ENCODE measurements around the gene APOL5.

APOL5 gene

DNA sequence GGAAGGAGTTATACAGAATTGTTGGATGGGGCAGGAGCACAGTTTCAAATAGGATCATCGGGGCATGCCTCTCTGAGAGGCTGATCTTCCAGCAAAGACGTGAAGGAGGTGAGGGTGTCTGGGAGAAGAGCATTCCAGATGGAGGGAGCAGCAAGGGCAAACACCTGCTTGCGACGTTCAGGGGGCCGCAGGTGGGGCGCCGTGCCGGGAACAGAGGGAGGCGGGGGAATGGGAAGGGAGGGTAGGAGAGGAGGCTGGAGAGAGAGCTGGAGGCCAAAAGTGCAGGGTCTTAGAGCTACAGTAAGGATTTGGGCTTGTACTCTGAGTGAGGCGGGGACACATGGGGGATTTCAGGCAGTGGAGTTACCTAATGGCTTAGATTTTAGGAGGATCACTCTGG is 13.6 kb downstream of the APOL5 start:
- no peak overlapping the region for H3K4me3 ChIP-seq (ENCODE audit: low read depth, low read length)
- TF ChIP-seq, protein P1, sequence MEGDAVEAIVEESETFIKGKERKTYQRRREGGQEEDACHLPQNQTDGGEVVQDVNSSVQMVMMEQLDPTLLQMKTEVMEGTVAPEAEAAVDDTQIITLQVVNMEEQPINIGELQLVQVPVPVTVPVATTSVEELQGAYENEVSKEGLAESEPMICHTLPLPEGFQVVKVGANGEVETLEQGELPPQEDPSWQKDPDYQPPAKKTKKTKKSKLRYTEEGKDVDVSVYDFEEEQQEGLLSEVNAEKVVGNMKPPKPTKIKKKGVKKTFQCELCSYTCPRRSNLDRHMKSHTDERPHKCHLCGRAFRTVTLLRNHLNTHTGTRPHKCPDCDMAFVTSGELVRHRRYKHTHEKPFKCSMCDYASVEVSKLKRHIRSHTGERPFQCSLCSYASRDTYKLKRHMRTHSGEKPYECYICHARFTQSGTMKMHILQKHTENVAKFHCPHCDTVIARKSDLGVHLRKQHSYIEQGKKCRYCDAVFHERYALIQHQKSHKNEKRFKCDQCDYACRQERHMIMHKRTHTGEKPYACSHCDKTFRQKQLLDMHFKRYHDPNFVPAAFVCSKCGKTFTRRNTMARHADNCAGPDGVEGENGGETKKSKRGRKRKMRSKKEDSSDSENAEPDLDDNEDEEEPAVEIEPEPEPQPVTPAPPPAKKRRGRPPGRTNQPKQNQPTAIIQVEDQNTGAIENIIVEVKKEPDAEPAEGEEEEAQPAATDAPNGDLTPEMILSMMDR (IDR thresholded peaks at IDR 0.05; ENCODE audit: low read depth, low read length): no peak
- DNase-seq (ENCODE audit: low read depth, low spot score): no peak
- in situ Hi-C loops (cut with HindIII; ENCODE audit: low sequenced_read_pairs): no loop called here

DNA sequence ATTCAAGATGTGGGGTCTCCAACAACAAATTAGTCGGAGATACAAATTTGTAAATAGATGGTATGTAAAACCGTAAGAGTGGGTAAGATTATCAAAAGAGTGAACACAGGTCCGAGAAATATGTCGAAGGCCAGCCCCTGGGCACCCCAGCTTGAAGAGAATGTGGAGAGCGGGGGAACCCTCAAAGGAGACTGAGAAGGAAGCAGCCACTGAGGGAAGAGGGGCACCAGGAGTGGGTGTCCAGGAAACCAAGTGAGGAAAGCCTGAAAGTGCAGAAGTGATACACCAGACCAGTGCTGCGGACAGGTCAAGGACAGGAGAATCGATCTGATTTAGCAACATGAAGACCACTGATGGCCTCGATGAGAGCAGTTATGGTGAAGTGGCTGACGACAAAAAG is 14.4 kb downstream of the APOL5 start:
- TF ChIP-seq, protein P1 (IDR thresholded peaks at IDR 0.05; ENCODE audit: low read depth, low read length): no peak
- no peak overlapping the region for H3K4me3 ChIP-seq (ENCODE audit: low read depth, low read length)
- no peak for DNase-seq (ENCODE audit: low read depth, low spot score)
- in situ Hi-C loops (cut with HindIII; ENCODE audit: low sequenced_read_pairs): no loop called here

GRCh38 chr22:35733036-35733435 is 15.4 kb downstream of the APOL5 start:
- no peak for DNase-seq (ENCODE audit: low read depth, low spot score)
- no peak overlapping the region for H3K4me3 ChIP-seq (ENCODE audit: low read depth, low read length)
- in situ Hi-C loops (cut with HindIII; ENCODE audit: low sequenced_read_pairs): no loop called here
- TF ChIP-seq, protein P1 (IDR thresholded peaks at IDR 0.05; ENCODE audit: low read depth, low read length): no peak

DNA sequence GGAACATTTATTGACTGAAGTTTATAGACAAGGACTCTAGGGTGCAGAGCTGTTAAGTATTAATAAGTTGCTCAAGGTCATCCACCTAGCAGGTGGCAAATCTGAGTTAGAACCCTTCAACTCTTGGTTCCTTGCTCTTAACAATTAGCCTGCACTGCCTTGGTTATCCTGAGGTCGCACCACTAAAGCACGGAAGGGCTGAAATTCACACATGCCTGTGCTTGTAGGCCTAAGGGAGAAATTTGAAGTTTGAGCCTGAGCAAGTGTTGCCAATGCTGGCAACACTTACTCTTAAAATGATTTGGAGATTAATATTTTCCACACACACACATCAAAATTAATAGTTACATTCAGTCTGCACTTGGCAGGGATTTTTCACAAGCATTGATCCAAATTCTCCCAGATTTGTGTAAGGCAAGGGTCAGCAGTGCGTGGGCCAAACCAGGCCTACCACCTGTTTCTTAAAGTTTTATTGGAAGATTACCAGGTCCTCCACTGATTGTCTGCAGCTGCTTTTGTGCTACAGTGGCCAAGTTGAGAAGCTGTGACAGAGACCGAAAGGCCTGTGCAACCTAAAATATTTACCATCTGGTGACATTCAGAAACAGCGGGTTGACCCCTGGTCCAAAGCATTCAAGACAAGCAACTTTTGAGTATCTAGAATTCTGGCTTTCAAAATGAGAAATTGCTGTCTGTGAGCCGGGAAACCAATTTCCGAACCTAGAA is 16.3 kb downstream of the APOL5 start:
- in situ Hi-C loops (cut with HindIII; ENCODE audit: low sequenced_read_pairs): no loop called here
- DNase-seq (ENCODE audit: low read depth, low spot score): no peak
- TF ChIP-seq, protein P1 (IDR thresholded peaks at IDR 0.05; ENCODE audit: low read depth, low read length): no peak
- H3K4me3 ChIP-seq (ENCODE audit: low read depth, low read length): no peak overlapping the region

DNA sequence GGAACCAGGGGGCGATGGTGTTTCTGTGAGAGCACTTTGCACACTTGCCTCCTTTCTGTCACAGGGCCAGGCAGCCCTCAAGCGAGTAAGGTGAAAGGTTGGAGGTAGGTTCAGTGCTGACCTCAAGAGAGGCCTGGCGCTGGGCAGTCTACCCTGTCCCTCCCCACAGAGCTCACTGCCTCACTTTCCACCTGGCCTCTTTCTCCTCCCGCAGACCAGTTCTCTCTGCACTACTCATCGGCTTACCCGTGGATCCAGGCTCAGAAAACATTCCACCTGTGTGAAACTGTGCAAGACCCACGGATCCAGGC is 16.8 kb downstream of the APOL5 start:
- no peak overlapping the region for H3K4me3 ChIP-seq (ENCODE audit: low read depth, low read length)
- TF ChIP-seq, protein P1 (IDR thresholded peaks at IDR 0.05; ENCODE audit: low read depth, low read length): no peak
- no peak for DNase-seq (ENCODE audit: low read depth, low spot score)
- in situ Hi-C loops (cut with HindIII; ENCODE audit: low sequenced_read_pairs): no loop called here

DNA sequence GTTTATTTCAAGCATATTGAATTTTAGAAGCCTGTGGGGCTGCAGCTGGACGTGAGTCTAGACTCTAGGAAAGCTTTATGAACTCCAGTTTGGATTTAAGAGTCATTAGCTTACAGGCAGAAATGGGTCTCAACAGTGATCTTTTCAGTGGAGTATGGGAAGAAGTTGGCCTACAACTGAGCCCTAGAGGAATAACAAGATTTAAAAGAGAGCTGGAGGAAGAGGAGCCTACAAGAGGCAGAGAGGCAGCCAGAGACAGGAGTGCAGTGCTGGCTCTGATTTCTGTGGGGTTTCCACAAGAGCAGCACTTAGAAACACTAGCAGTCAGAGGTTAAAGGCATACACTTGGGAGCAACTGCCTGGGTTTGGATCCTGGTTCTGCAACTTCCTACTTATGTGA is 17.9 kb downstream of the APOL5 start:
- no peak overlapping the region for H3K4me3 ChIP-seq (ENCODE audit: low read depth, low read length)
- no peak for DNase-seq (ENCODE audit: low read depth, low spot score)
- TF ChIP-seq, protein P1 (IDR thresholded peaks at IDR 0.05; ENCODE audit: low read depth, low read length): no peak
- in situ Hi-C loops (cut with HindIII; ENCODE audit: low sequenced_read_pairs): no loop called here
